K562 (cell line): ENCODE data around the gene FXR1. TPM values are rescaled to one million over a fixed set of nuclear protein-coding genes. Genes with fewer than 3 reads are reported as not detected.
"Not testable (repeated sequence)": the region's sequence is repeated elsewhere in the genome, so short reads cannot be mapped to it uniquely, and the experiment has no call there.

ENCODE experiments used
- ATAC-seq: fragments of 200-7000 bp; cut with Tn5 transposase; 3 replicates; pipeline ENCODE4 v1.9.1; 2020; ENCODE audit warnings: moderate library complexity
- BruUV-seq: library from RNA; stranded (reverse); fragments of 400-500 nt; replicated peaks from 2 replicates; lab custom pipeline; 2021; lab: Mats Ljungman, UMichigan
- CTCF ChIA-PET: fragments of 300-600 bp; formaldehyde crosslinking; extraction: SDS; loops from one replicate; lab custom pipeline; 2021; ENCODE audit warnings: low intra/inter-chr PET ratio; lab: Yijun Ruan, JAX
- POLR2A ChIA-PET: fragments of 300-600, 350-650 bp; sonication (Branson Sonifier 250); formaldehyde crosslinking; extraction: SDS; loops from one replicate; lab custom pipeline; 2021; ENCODE audit warnings: antibody characterized with exemption, inconsistent platforms; lab: Yijun Ruan, JAX
- DNase-seq, 4 experiments: peaks; one replicate each; pipeline versions ENCODE4 v3.0.0 to v3.0.0-alpha.2; 2011 to 2018; ENCODE audit warnings: low spot score in 3 of 4, mixed read lengths in 3 of 4; ENCODE audit errors: extremely low read depth in 1 of 4
- FAIRE-seq: peaks from 2 replicates; lab custom pipeline; 2011; peaks lifted over from hg19 to GRCh38; lab: Jason Lieb, UNC
- H2AFZ ChIP-seq: 2 replicates; pipeline ENCODE4 v1.6.0; 2011; ENCODE audit warnings: low read depth, low read length, control low read depth, inconsistent platforms
- H3K27ac ChIP-seq: fragments of 200-600 bp; 3 replicates; pipeline ENCODE4 v1.8.0; 2011; ENCODE audit warnings: low read depth, mild to moderate bottlenecking, control low read depth, inconsistent platforms, low read length, moderate library complexity, mixed read lengths; ENCODE audit errors: extremely low read depth
- H3K27me3 ChIP-seq, 2 experiments: fragments of 300-600 bp in 1 of 2; 2 replicates in 1 of 2; 3 replicates in 1 of 2; pipeline versions ENCODE4 v1.6.0 to v1.8.0; 2011; ENCODE audit warnings: inconsistent platforms in 2 of 2, low read length in 2 of 2, mild to moderate bottlenecking in 1 of 2, mixed read lengths in 1 of 2, moderate library complexity in 1 of 2; ENCODE audit not compliant: control insufficient read depth in 2 of 2, insufficient read depth in 2 of 2
- H3K36me3 ChIP-seq: fragments of 300-600 bp; 3 replicates; pipeline ENCODE4 v1.8.0; 2011; ENCODE audit warnings: mild to moderate bottlenecking, low read length, inconsistent platforms; ENCODE audit not compliant: control insufficient read depth, insufficient read depth
- H3K4me1 ChIP-seq, 2 experiments: fragments of 200-600 bp in 1 of 2; replicated peaks in 1 of 2; 2 replicates in 1 of 2; 3 replicates in 1 of 2; pipeline versions ENCODE4 v1.5.1 to v1.8.0; 2011; ENCODE audit warnings: inconsistent platforms in 2 of 2, low read length in 2 of 2, mild to moderate bottlenecking in 1 of 2, mixed read lengths in 1 of 2, moderate library complexity in 1 of 2; ENCODE audit not compliant: control insufficient read depth in 2 of 2, insufficient read depth in 2 of 2
- H3K4me2 ChIP-seq: 2 replicates; pipeline ENCODE4 v1.6.1; 2011; ENCODE audit warnings: low read length, control low read depth, inconsistent platforms, mixed read lengths; ENCODE audit not compliant: insufficient read depth
- H3K4me3 ChIP-seq: fragments of 200-600 bp; sonication (generic), shearing (Covaris generic); 2 replicates; pipeline ENCODE4 v1.5.1; 2016; ENCODE audit warnings: control low read depth, inconsistent platforms
- H3K79me2 ChIP-seq: fragments of 200-600 bp; 3 replicates; pipeline ENCODE4 v1.8.0; 2011; ENCODE audit warnings: low read length, inconsistent platforms; ENCODE audit not compliant: control insufficient read depth, insufficient read depth
- H3K9ac ChIP-seq, 2 experiments: 2 replicates each; pipeline versions ENCODE4 v1.6.0 to v1.6.1; 2011; ENCODE audit warnings: low read depth in 2 of 2, low read length in 2 of 2, control low read depth in 1 of 2, inconsistent platforms in 1 of 2, mild to moderate bottlenecking in 1 of 2, mixed read lengths in 1 of 2; ENCODE audit not compliant: insufficient read depth in 1 of 2
- H3K9me1 ChIP-seq: one replicate; pipeline ENCODE4 v1.6.0; 2011; ENCODE audit warnings: inconsistent platforms, mild to moderate bottlenecking, low read length, moderate library complexity; ENCODE audit not compliant: control insufficient read depth, insufficient read depth
- H3K9me3 ChIP-seq: replicated peaks from 2 replicates; pipeline ENCODE4 v1.5.1; 2011; ENCODE audit warnings: low read depth, low read length, inconsistent platforms; ENCODE audit not compliant: control insufficient read depth, insufficient read depth
- H4K20me1 ChIP-seq: replicated peaks from 2 replicates; pipeline ENCODE4 v1.6.1; 2011; ENCODE audit warnings: low read length, inconsistent platforms, mixed read lengths; ENCODE audit not compliant: control insufficient read depth, insufficient read depth
- DNMT1 ChIP-seq: fragments of 450-650 bp; IDR thresholded peaks from 2 replicates; pipeline ENCODE4 v1.6.1; 2016; ENCODE audit warnings: antibody characterized with exemption, mild to moderate bottlenecking
- FOXJ2 ChIP-seq: fragments of 200-800 bp; sonication (Bioruptor generic); IDR thresholded peaks from 2 replicates; pipeline ENCODE4 v1.6.1; 2016; ENCODE audit warnings: missing genetic modification characterization, missing compliant biosample characterization
- RBFOX2 ChIP-seq: fragments of 200-400 bp; formaldehyde crosslinking; IDR thresholded peaks from 2 replicates; pipeline ENCODE4 v1.6.1; 2017; ENCODE audit warnings: low read depth, mild to moderate bottlenecking, low read length, moderate library complexity
- ZSCAN32 ChIP-seq: fragments of 450-650 bp; formaldehyde crosslinking; IDR thresholded peaks from 2 replicates; pipeline ENCODE4 v1.4.0; 2020; ENCODE audit warnings: mild to moderate bottlenecking, moderate library complexity
- WGBS: fragments of 100-300 bp; shearing (Covaris generic); methylation state at CpG from one replicate; pipeline ENCODE4 v1.1.6; 2016; ENCODE audit warnings: low coverage, mixed read lengths; ENCODE audit not compliant: insufficient coverage; ENCODE audit errors: missing lambda C conversion rate; 5-methylcytosine and 5-hydroxymethylcytosine counted together
- in situ Hi-C: fragments of 300-500 bp; cut with MboI; formaldehyde crosslinking; loops from 4 replicates; pipeline ENCODE4 v1.15.0; 2018; ENCODE audit warnings: inconsistent platforms, mixed read lengths
- intact Hi-C: fragments of 100-400 bp; cut with micrococcal nuclease; formaldehyde crosslinking; loops from 2 replicates; pipeline ENCODE4 v1.14.2; 2022
- polyA plus RNA-seq, 8 experiments: library from polyadenylated mRNA; depleted of rRNA in 4 of 8; stranded (reverse) in 5 of 8; unstranded in 3 of 8; fragments of >200 nt; fragmentation: Nextera tagmentation in 2 of 8; fragmentation: Illumina TruSeq in 1 of 8; extraction: Ambion mirVana in 2 of 8; extraction: Trizol in 1 of 8; gene quantifications; 2 replicates each; pipeline versions ENCODE4 v1.2.1 to v1.2.3, GENCODE V29; 2011 to 2014; ENCODE audit warnings: inconsistent platforms in 1 of 8, missing spikeins in 1 of 8
- total RNA-seq, 7 experiments: library from RNA; depleted of rRNA in 6 of 7; stranded (reverse); fragments of >200 nt in 6 of 7; fragmentation: Illumina TruSeq in 2 of 7; extraction: Trizol in 2 of 7; gene quantifications; 2 replicates each; pipeline versions ENCODE4 v1.2.1 to v1.2.3, GENCODE V29; 2011 to 2021; ENCODE audit warnings: low replicate concordance in 1 of 7

Gene FXR1
- total and polyA plus RNA-seq, 9 of the 15 experiments (the other 6 are each of a cell fraction or from before 2014, with no cell fraction given), result 59.4 to 177 (median 136) TPM

- H3K27ac ChIP-seq, result peak overlapping the region; percentile 25; the same call in 1 of the 3 replicates
- 10% methylated on average over 4 of the region's 9 CpGs for WGBS
- in situ Hi-C loops, H3K79me2 ChIP-seq, H3K9me3 ChIP-seq, ATAC-seq, H3K4me3 ChIP-seq, H3K27me3 ChIP-seq, H3K36me3 ChIP-seq, H3K9ac ChIP-seq, CTCF ChIA-PET, FAIRE-seq, POLR2A ChIA-PET, BruUV-seq, DNase-seq, H3K9me1 ChIP-seq, H4K20me1 ChIP-seq, intact Hi-C loops: not testable (repeated sequence)
- H3K4me2 ChIP-seq, result 0 out of 2 replicates have a peak overlapping the region, but pooled peaks have one; percentile 28
- H2AFZ ChIP-seq, result peak overlapping the region; percentile 89
- peaks cover 6 to 14% of the 10 kb centered on the region in 2 experiments; a peak in 4 of 5 replicates for H3K4me1 ChIP-seq
Observed at GRCh38 chr3:180872430-180872829, 40.0 kb upstream of the FXR1 start.

GRCh38 chr3:180875124-180875698, 37.3 kb upstream of the FXR1 start:
- no peak for ATAC-seq
- FAIRE-seq, result no peak
- Histone ChIP-seq H2AFZ (peak overlapping the region; percentile 17), H3K9me3 (no peaks in the 10 kb centered on the region), H3K4me2 (no peak overlapping the region), H3K4me1 (peaks cover 1 to 8% of the 10 kb centered on the region in 2 experiments; a peak in 2 of 5 replicates), H3K27me3 (no peaks in the 10 kb centered on the region), H3K27ac (no peak overlapping the region), H3K9ac (no peak overlapping the region; a peak in 1 of 4 replicates), H3K4me3 (no peak overlapping the region), H3K79me2 (no peaks in the 10 kb centered on the region), H3K9me1 (no peaks in the 10 kb centered on the region), H3K36me3 (no peaks in the 10 kb centered on the region), H4K20me1 (no peaks in the 10 kb centered on the region)
- ChIA-PET POLR2A (no interaction called here), CTCF (no interaction called here)
- no TSS peak for BruUV-seq
- no peak for TF ChIP-seq RBFOX2
- no peak for TF ChIP-seq FOXJ2 (tag)
- no peak for TF ChIP-seq ZSCAN32
- TF ChIP-seq DNMT1, result no peak
- no peak for DNase-seq
- 13% methylated on average over 2 of the region's 2 CpGs for WGBS
- in situ Hi-C loops (no loop called here), intact Hi-C loops (no loop called here)
